PC-3 (cell line): ENCODE measurements around the gene NNT. TPM values are rescaled to one million over a fixed set of nuclear protein-coding genes. Genes with fewer than 3 reads are reported as not detected.
A peak's percentile ranks its signal among the peaks of the same experiment; 100 is the strongest.

Source experiments
- ATAC-seq: fragments of 200-7000 bp; cut with Tn5 transposase; 2 replicates; pipeline ENCODE4 v1.9.1; 2020; ENCODE audit warnings: mild to moderate bottlenecking, moderate library complexity
- Bru-seq: library from RNA; stranded (reverse); fragments of 400-500 nt; gene quantifications from one replicate; lab custom pipeline; 2021; lab: Mats Ljungman, UMichigan
- BruChase-seq, 2 experiments: library from RNA; stranded (reverse); fragments of 400-500 nt; gene quantifications; one replicate each; lab custom pipeline; 2021; lab: Mats Ljungman, UMichigan
- BruUV-seq: library from RNA; stranded (reverse); fragments of 400-500 nt; replicated peaks from 2 replicates; lab custom pipeline; 2021; lab: Mats Ljungman, UMichigan
- CTCF ChIA-PET: fragments of 300-600 bp; sonication (Branson Sonifier 250); formaldehyde crosslinking; loops from one replicate; lab custom pipeline; 2022; ENCODE audit warnings: antibody characterized with exemption; lab: Charles Lee
- POLR2A ChIA-PET: fragments of 300-600 bp; sonication (Branson Sonifier 250); formaldehyde crosslinking; loops from one replicate; lab custom pipeline; 2022; ENCODE audit warnings: antibody characterized with exemption; ENCODE audit not compliant: unreplicated experiment; lab: Charles Lee
- DNase-seq: peaks from one replicate; pipeline ENCODE4 v3.0.0-alpha.2; 2015
- H2AFZ ChIP-seq: fragments of 300-600 bp; sonication (generic); 2 replicates; pipeline ENCODE4 v1.6.0; 2016; ENCODE audit warnings: antibody characterized with exemption, low read length
- H3F3A ChIP-seq: fragments of 300-600 bp; sonication (generic); one replicate; pipeline ENCODE4 v1.6.0; 2017; ENCODE audit warnings: antibody characterized with exemption, low read length, control low read depth, mild to moderate bottlenecking; ENCODE audit not compliant: unreplicated experiment
- H3K27ac ChIP-seq: fragments of 300-600 bp; sonication (generic); 2 replicates; pipeline ENCODE4 v1.5.1; 2016; ENCODE audit warnings: mild to moderate bottlenecking, low read length
- H3K27me3 ChIP-seq: fragments of 300-600 bp; sonication (generic); 2 replicates; pipeline ENCODE4 v1.6.1; 2016; ENCODE audit warnings: low read length, mixed read lengths
- H3K36me3 ChIP-seq: fragments of 300-600 bp; sonication (generic); 2 replicates; pipeline ENCODE4 v1.6.1; 2016; ENCODE audit warnings: low read depth, mixed run types, low read length, mixed read lengths
- H3K4me1 ChIP-seq: fragments of 300-600 bp; sonication (generic); 2 replicates; pipeline ENCODE4 v1.5.1; 2016; ENCODE audit warnings: low read length; ENCODE audit not compliant: insufficient read depth
- H3K4me2 ChIP-seq: fragments of 300-600 bp; sonication (generic); 2 replicates; pipeline ENCODE4 v1.6.0; 2016; ENCODE audit warnings: low read length
- H3K4me3 ChIP-seq: fragments of 300-600 bp; sonication (generic); 2 replicates; pipeline ENCODE4 v1.5.1; 2016; ENCODE audit warnings: mild to moderate bottlenecking, low read length, mixed read lengths
- H3K79me2 ChIP-seq: fragments of 300-600 bp; sonication (generic); 2 replicates; pipeline ENCODE4 v1.6.1; 2017; ENCODE audit warnings: low read length, mixed read lengths
- H3K9ac ChIP-seq: fragments of 300-600 bp; sonication (generic); 2 replicates; pipeline ENCODE4 v1.6.0; 2016; ENCODE audit warnings: mild to moderate bottlenecking, low read length
- H3K9me2 ChIP-seq: fragments of 300-600 bp; sonication (generic); replicated peaks from 2 replicates; pipeline ENCODE4 v1.6.1; 2016; ENCODE audit warnings: mixed run types, low read length, mixed read lengths
- H3K9me3 ChIP-seq: fragments of 300-600 bp; sonication (generic); 2 replicates; pipeline ENCODE4 v1.6.1; 2016; ENCODE audit warnings: low read length, mixed read lengths
- H4K20me1 ChIP-seq: fragments of 300-600 bp; sonication (generic); 2 replicates; pipeline ENCODE4 v1.6.1; 2016; ENCODE audit warnings: low read length, mixed read lengths
- CTCF ChIP-seq: fragments of 300-600 bp; sonication (generic); conservative IDR thresholded peaks from 2 replicates; pipeline ENCODE4 v1.5.1; 2017; ENCODE audit warnings: antibody characterized with exemption, low read depth, mild to moderate bottlenecking, low read length
- EZH2 ChIP-seq: fragments of 300-600 bp; sonication (generic); IDR thresholded peaks from one replicate; pipeline ENCODE4 v1.6.1; 2017; ENCODE audit warnings: antibody characterized with exemption, mild to moderate bottlenecking, low read length; ENCODE audit not compliant: unreplicated experiment
- EZH2phosphoT487 ChIP-seq: fragments of 300-600 bp; sonication (generic); IDR thresholded peaks from 2 replicates; pipeline ENCODE4 v1.6.1; 2018; ENCODE audit warnings: mild to moderate bottlenecking, antibody characterized with exemption, low read length, borderline replicate concordance
- intact Hi-C: fragments of 100-400 bp; cut with micrococcal nuclease; formaldehyde crosslinking; loops from 2 replicates; pipeline ENCODE4 v1.9.0; 2023
- long read RNA-seq: library from polyadenylated mRNA; unstranded; transcript quantifications from one replicate; pipeline ENCODE4 v2.0.0, GENCODE V29; 2021; ENCODE audit not compliant: unreplicated experiment
- total RNA-seq: library from RNA; depleted of rRNA; stranded (reverse); fragments of >200 nt; gene quantifications from 2 replicates; pipeline ENCODE4 v1.2.3, GENCODE V29; 2014; rRNA removed

The NNT gene
- total RNA-seq (15.1 and 15.6 TPM in 2 replicates), Bru-seq, nascent RNA (percentile 60 among the genes with signal in this experiment), BruChase-seq, experiment 1, labeled RNA remaining after a 6-hour chase (percentile 51 among the genes with signal in this experiment), BruChase-seq, experiment 2, labeled RNA remaining after a 2-hour chase (percentile 60 among the genes with signal in this experiment)
- long read RNA-seq, full-length matches to known transcripts, result 21 of 35 reads
- long read RNA-seq, partial matches to known transcripts, result 9 of 35 reads
- long read RNA-seq, other reads (novel, unspliced or antisense), result 5 of 35 reads

GRCh38 chr5:43602461-43603343 lies at the start of gene NNT:
Gene NNT (plus strand): TSS chr5:43603180. CDS start chr5:43609196, 6,016 bp downstream.
- H3K27ac ChIP-seq, result peak within 1 kb of the TSS; percentile 19
- no peaks in the 10 kb centered on the region for H3K9me3 ChIP-seq
- peak within 1 kb of the TSS; percentile 75 for H3K4me3 ChIP-seq
- H3K79me2 ChIP-seq, result peaks cover 18% of the 10 kb centered on the region; the same call in 1 of the 2 replicates
- no peaks in the 10 kb centered on the region for H3K27me3 ChIP-seq
- ChIA-PET POLR2A (no interaction called here), CTCF (interaction anchor here (1.4 kb wide), 1 partner anchor 29 kb away, joined by 4 read pairs; no protein-coding TSS in a partner anchor)
- H3K4me1 ChIP-seq, result peaks cover 22% of the 10 kb centered on the region
- peak within 1 kb of the TSS; percentile 93 for H3K4me2 ChIP-seq
- TSS peak; percentile 79 for BruUV-seq
- H3K9me2 ChIP-seq, result no peaks in the 10 kb centered on the region
- intact Hi-C loops, result loop anchor here (2.0 kb wide), 1 partner anchor 46 kb away; the partner anchor contains the start of gene PAIP1
- no peaks in the 10 kb centered on the region for H4K20me1 ChIP-seq
- H3K36me3 ChIP-seq, result no peaks in the 10 kb centered on the region
- ATAC-seq, result peak; percentile 74
- peak within 1 kb of the TSS; percentile 83 for H3K9ac ChIP-seq
- no peaks in the 10 kb centered on the region for H3F3A ChIP-seq
- peak within 1 kb of the TSS; percentile 99 for H2AFZ ChIP-seq
- peak; percentile 52 for DNase-seq
- TF ChIP-seq CTCF (no peak), EZH2phosphoT487 (no peak), EZH2 (no peak)

GRCh38 chr5:43553381-43553780 lies 49.6 kb upstream of the NNT start:
- peaks cover 72% of the 10 kb centered on the region for H3K79me2 ChIP-seq
- H4K20me1 ChIP-seq, result peaks cover 28% of the 10 kb centered on the region
- intact Hi-C loops, result no loop called here
- H3K27ac ChIP-seq, result no peak overlapping the region
- CTCF ChIA-PET, result no interaction called here
- peaks cover 25% of the 10 kb centered on the region for H3K4me1 ChIP-seq
- H2AFZ ChIP-seq, result no peak overlapping the region
- no peaks in the 10 kb centered on the region for H3F3A ChIP-seq
- H3K9ac ChIP-seq, result no peak overlapping the region
- no peaks in the 10 kb centered on the region for H3K9me2 ChIP-seq
- H3K9me3 ChIP-seq, result no peaks in the 10 kb centered on the region
- POLR2A ChIA-PET, result no interaction called here
- H3K4me2 ChIP-seq, result peak overlapping the region; percentile 86
- H3K4me3 ChIP-seq, result no peak overlapping the region
- DNase-seq, result peak; percentile 15
- BruUV-seq, result no TSS peak
- ATAC-seq, result no peak
- peaks cover 49% of the 10 kb centered on the region for H3K36me3 ChIP-seq
- no peaks in the 10 kb centered on the region for H3K27me3 ChIP-seq
- TF ChIP-seq EZH2phosphoT487, result no peak
- TF ChIP-seq CTCF, result no peak
- TF ChIP-seq EZH2, result no peak
